Measurements from ENCODE around the gene MEX3C.

MEX3C gene

DNA sequence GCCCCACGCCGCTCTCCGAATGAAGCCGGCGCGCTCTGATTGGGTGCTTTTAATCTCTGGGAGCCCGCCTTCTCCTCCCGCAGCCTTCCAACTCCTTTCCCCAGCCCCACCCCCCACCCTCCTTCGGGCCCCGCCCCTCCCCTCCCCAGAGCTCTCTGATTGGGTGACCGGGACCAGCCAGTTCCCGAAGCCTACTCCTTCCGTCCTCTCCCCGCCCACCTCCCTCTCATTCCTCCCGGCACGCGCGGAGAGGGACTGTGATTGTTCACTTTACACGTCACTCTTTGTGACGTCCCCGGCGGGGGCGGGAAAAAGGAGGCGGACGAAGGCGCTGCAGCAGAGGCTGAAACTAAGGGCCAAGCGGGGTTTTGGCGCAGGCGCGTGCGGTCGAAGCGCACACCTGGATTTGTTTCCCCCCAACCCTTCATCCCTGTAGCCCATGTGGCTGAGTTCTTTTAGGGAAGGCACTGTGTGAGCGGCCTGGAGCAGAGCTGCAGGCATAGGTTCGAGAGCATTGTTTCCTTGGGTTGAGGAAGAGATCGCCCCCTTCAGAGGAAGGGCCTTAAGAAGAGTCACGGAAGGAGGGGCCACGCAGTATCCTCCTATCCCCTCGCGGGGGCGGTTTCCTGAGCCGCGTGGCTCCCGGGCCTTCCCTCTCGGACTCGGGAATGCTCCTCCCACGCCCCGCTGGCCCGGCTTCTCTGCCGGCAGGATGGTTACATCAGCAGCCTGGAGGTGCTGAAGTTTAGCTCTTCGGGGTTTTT is at the start of gene MEX3C:
Gene MEX3C, minus strand, starts transcription at position 21 of the 764 bp plus-strand sequence. CDS start 361 bp downstream, outside the sequence.
- H3K4me3 ChIP-seq (ENCODE audit: low read depth, low read length) = peak within 1 kb of the TSS; percentile 78
- TF ChIP-seq, protein P1, sequence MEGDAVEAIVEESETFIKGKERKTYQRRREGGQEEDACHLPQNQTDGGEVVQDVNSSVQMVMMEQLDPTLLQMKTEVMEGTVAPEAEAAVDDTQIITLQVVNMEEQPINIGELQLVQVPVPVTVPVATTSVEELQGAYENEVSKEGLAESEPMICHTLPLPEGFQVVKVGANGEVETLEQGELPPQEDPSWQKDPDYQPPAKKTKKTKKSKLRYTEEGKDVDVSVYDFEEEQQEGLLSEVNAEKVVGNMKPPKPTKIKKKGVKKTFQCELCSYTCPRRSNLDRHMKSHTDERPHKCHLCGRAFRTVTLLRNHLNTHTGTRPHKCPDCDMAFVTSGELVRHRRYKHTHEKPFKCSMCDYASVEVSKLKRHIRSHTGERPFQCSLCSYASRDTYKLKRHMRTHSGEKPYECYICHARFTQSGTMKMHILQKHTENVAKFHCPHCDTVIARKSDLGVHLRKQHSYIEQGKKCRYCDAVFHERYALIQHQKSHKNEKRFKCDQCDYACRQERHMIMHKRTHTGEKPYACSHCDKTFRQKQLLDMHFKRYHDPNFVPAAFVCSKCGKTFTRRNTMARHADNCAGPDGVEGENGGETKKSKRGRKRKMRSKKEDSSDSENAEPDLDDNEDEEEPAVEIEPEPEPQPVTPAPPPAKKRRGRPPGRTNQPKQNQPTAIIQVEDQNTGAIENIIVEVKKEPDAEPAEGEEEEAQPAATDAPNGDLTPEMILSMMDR (IDR thresholded peaks at IDR 0.05; ENCODE audit: low read depth, low read length) = no peak

DNA sequence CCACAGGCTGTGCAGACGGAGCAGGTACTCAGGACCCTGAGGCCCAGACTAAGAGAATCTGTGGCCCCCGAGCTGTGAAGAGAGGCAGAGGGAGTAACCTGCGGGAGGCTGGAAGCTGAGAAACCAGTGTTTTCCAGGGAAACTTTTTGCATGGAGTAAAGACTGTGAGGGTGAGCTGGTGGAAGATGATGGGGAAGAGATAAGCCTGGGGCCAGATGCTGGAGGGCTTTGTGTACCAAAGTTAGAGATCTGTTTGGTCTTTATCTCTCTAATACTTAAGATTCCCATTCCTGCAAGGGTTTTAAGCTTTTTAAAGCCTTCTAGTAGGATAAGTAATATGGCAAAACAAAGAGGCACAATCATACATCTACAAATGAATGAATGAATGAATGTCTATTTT is 43.7 kb upstream of the MEX3C start:
- TF ChIP-seq, protein P1 (IDR thresholded peaks at IDR 0.05; ENCODE audit: low read depth, low read length) = no peak
- no peak overlapping the region for H3K4me3 ChIP-seq (ENCODE audit: low read depth, low read length)

DNA sequence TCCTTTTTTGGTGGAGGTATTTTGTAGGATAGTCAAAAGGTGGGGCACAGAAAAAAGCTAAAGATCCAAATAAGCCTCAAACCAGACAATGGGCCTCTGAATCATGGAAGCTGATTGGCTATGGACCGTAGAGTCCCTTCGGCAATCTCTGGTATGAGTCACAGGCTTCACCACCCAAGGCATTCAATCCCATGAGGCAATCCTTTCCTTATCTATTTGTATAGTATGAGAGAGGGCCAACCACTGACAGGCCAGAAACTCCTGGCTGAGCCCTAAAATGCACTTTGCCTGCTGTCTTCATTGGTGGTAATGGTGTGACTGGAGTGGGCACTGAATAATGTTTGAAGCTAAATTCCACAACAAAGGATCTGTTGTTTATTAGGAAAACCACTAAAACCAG is 38.7 kb upstream of the MEX3C start:
- TF ChIP-seq, protein P1 (IDR thresholded peaks at IDR 0.05; ENCODE audit: low read depth, low read length) = no peak
- H3K4me3 ChIP-seq (ENCODE audit: low read depth, low read length) = no peak overlapping the region

DNA sequence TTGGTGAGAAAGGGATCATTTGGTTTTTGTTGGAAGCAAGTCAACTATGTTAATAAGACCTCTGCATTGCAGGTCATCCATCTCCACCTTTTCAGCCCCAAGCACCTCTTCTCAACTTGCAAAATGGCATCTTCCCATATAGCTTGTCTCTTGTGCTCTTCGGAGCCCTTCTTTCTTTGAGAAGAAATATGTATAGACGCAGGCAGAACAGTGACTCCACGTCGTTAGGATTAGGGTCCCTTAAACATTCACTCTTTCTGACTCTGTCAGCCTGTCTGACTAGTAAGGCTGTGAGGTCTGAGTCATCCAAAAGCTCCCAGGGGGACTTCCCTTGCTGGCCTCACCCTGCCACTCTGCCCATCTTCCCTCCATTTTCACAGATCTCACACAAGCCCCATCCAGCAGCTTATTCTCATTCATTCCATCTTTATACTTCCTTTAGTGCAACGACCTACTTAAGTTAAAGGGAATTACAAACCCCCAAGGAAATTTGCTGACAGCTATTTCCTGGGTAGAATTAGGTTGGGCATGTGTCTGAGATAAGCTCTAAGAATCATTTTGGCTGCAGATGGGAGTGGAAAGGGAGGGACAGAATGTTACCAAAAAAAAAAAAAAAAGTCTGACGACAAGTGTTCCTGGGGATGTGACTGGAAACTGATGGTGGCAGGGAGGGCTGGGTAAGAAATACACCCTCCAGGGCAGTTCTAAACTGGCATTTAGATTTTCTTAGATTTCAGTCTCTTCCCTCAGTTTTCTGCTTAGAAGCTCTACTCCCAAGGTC is 37.7 kb upstream of the MEX3C start:
- TF ChIP-seq, protein P1 (IDR thresholded peaks at IDR 0.05; ENCODE audit: low read depth, low read length) = no peak
- H3K4me3 ChIP-seq (ENCODE audit: low read depth, low read length) = no peak overlapping the region

DNA sequence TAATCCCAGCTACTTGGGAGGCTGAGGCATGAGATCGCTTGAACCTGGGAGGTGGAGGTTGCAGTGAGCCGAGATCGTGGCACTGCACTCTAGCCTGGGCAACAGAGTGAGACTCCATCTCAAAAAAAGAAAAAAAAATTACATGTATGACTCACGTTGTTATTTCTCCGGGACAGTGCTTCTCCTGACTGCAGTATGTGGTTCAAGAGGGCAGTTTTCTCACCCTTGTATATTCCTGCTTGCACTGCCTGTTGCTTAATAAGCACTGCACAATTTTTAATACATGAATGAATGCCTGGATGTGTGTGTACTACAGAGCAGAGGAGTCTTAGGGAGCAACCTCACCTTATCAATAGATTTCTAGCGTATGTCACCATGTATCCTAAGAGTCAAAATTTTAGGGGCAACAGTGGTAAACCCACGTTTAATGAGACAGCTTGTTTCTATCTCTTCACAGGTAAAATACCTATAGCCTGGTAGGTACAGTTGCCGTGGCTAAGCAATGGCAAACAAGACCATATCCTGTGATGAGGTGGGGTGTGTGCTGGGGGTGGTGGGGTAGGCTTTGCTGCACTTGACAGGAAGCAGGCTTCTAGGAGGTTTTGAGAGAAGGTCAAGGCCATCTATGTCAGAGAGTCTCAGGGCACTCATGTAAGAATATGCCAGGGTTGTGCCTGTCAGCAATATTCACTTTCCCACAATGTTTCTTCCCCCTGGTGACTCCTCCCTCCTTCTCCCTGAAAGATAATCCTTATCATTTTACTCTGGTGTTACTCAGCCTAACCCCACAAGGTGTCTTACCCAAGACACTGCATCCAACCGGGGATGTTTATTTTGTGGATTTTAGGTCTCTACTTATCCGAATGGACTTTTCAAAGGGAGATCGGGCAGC is 36.9 kb upstream of the MEX3C start:
- TF ChIP-seq, protein P1 (IDR thresholded peaks at IDR 0.05; ENCODE audit: low read depth, low read length) = no peak
- no peak overlapping the region for H3K4me3 ChIP-seq (ENCODE audit: low read depth, low read length)

DNA sequence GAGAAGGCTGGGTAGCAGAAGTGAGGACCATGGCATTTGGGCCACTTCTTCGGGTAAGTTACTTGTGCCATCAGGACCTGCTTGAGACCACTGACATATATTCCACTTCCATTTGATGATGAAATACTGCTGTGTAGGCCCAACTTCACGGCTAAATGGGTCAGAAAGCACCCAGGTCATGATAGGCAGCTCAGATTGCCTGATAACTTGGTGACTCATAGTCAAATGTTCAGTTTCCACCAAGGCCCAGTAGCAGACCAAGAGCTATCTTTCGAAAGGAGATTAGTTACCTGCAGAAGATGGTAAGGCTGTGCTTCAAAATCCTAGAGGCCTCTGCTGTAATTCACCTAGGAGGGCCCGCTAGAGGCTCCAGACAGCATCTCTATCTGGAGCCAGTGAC is 31.8 kb upstream of the MEX3C start:
- TF ChIP-seq, protein P1 (IDR thresholded peaks at IDR 0.05; ENCODE audit: low read depth, low read length) = no peak
- H3K4me3 ChIP-seq (ENCODE audit: low read depth, low read length) = no peak overlapping the region
